Measurements from ENCODE around the gene MIEN1. TPM values are rescaled to one million over a fixed set of nuclear protein-coding genes. Genes with fewer than 3 reads are reported as not detected.
"Not testable (repeated sequence)": the region's sequence is repeated elsewhere in the genome, so short reads cannot be mapped to it uniquely, and the experiment has no call there.

The MIEN1 gene
- total RNA-seq, 5 donors from 2014 or later (not counting 1 experiment from before 2014, with no cell fraction given) = 30.8 to 36.9 (median 32.1) TPM

GRCh38 chr17:39714234-39714633 lies 16.1 kb downstream of the MIEN1 start:
- Mint-ChIP-seq H3K36me3 (no peaks in the 10 kb centered on the region), H3K4me1 (peaks cover 2 to 6% (median 5%) of the 10 kb centered on the region in 3 donors), H3K27me3 (no peaks in the 10 kb centered on the region), H3K27ac (no peak overlapping the region), H3K9me3 (no peaks in the 10 kb centered on the region), H3K4me3 (no peak overlapping the region)
- CTCF ChIA-PET = interaction anchor here in 1 of 2 donors (0.6 kb wide), 1 partner anchor 288 kb away, joined by 3 read pairs; no protein-coding TSS in a partner anchor
- no peak for DNase-seq
- H3K36me3 ChIP-seq (ENCODE audit: control insufficient read depth in 2 of 2, extremely low read depth in 1 of 2, insufficient read depth in 1 of 2, low read length in 1 of 2) = no peaks in the 10 kb centered on the region
- H3K4me1 ChIP-seq (ENCODE audit: control insufficient read depth in 1 of 2, extremely low read depth in 1 of 2, insufficient read depth in 2 of 2, low read length in 2 of 2) = peaks cover 0 to 9% of the 10 kb centered on the region in 2 experiments
- no peak overlapping the region for H3K4me3 ChIP-seq (ENCODE audit: control insufficient read depth in 1 of 2, extremely low read depth in 1 of 2, low read length in 1 of 2)
- no peaks in the 10 kb centered on the region for H3K27me3 ChIP-seq (replicated peaks in 1 of 2; ENCODE audit: control insufficient read depth in 2 of 2, extremely low read depth in 1 of 2, insufficient read depth in 2 of 2, low read length in 1 of 2)
- POLR2A ChIA-PET = interaction anchor here in 1 of 2 donors (0.6 kb wide), 1 partner anchor 11 kb away, joined by 3 read pairs; no protein-coding TSS in a partner anchor
- ATAC-seq (replicated peaks in 1 of 4) = no peak
- no peaks in the 10 kb centered on the region for H3K9me3 ChIP-seq
- WGBS (ENCODE audit: insufficient coverage) = 77% methylated on average over 3 of the region's 4 CpGs
- H3K27ac ChIP-seq (ENCODE audit: low read length) = no peak overlapping the region

GRCh38 chr17:39711851-39712250 lies 18.5 kb downstream of the MIEN1 start:
- Histone ChIP-seq H3K4me1 (ENCODE audit: control insufficient read depth in 1 of 2, extremely low read depth in 1 of 2, insufficient read depth in 2 of 2, low read length in 2 of 2) (peaks cover 6 to 33% of the 10 kb centered on the region in 2 experiments), H3K27me3 (replicated peaks in 1 of 2; ENCODE audit: control insufficient read depth in 2 of 2, extremely low read depth in 1 of 2, insufficient read depth in 2 of 2, low read length in 1 of 2) (no peaks in the 10 kb centered on the region), H3K4me3 (ENCODE audit: control insufficient read depth in 1 of 2, extremely low read depth in 1 of 2, low read length in 1 of 2) (no peak overlapping the region), H3K36me3 (ENCODE audit: control insufficient read depth in 2 of 2, extremely low read depth in 1 of 2, insufficient read depth in 1 of 2, low read length in 1 of 2) (no peaks in the 10 kb centered on the region), H3K27ac (ENCODE audit: low read length) (no peak overlapping the region), H3K9me3 (no peaks in the 10 kb centered on the region)
- no peak for ATAC-seq (replicated peaks in 1 of 4)
- no peak for DNase-seq
- Mint-ChIP-seq H3K9me3 (no peaks in the 10 kb centered on the region), H3K27me3 (no peaks in the 10 kb centered on the region), H3K4me3 (no peak overlapping the region), H3K4me1 (peaks cover 9 to 28% (median 16%) of the 10 kb centered on the region in 3 donors), H3K27ac (no peak overlapping the region), H3K36me3 (no peaks in the 10 kb centered on the region)
- ChIA-PET CTCF (no interaction called here), POLR2A (no interaction called here)
- WGBS (ENCODE audit: insufficient coverage) = 94% methylated on average over 7 of the region's 10 CpGs

DNA sequence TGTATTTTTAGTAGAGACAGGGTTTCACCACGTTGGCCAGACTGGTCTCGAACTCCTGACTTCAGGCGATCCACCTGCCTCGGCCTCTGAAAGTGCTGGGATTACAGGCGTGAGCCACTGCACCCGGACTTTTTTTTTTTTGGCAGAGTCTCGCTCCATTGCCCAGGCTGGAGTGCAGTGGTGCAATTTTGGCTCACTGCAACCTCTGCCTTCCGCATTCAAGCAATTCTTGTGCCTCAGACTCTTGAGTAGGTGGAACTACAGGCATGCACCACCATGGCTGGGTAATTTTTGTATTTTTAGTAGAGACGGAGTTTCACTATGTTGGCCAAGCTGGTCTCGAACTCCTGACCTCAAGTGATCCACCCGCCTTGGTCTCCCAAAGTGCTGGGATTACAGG lies 19.3 kb downstream of the MIEN1 start:
- peaks cover 16 to 34% (median 20%) of the 10 kb centered on the region in 3 donors for H3K4me1 Mint-ChIP-seq
- 93% methylated on average over 9 of the region's 11 CpGs for WGBS (ENCODE audit: insufficient coverage)
- H3K4me1 ChIP-seq (ENCODE audit: control insufficient read depth in 1 of 2, extremely low read depth in 1 of 2, insufficient read depth in 2 of 2, low read length in 2 of 2) = peaks cover 9 to 41% of the 10 kb centered on the region in 2 experiments
- H3K27me3 ChIP-seq (replicated peaks in 1 of 2; ENCODE audit: control insufficient read depth in 2 of 2, extremely low read depth in 1 of 2, insufficient read depth in 2 of 2, low read length in 1 of 2); DNase-seq; H3K27ac ChIP-seq (ENCODE audit: low read length); ATAC-seq (replicated peaks in 1 of 4); H3K27me3 Mint-ChIP-seq; H3K9me3 Mint-ChIP-seq; H3K27ac Mint-ChIP-seq; POLR2A ChIA-PET; H3K4me3 ChIP-seq (ENCODE audit: control insufficient read depth in 1 of 2, extremely low read depth in 1 of 2, low read length in 1 of 2); H3K4me3 Mint-ChIP-seq; H3K36me3 ChIP-seq (ENCODE audit: control insufficient read depth in 2 of 2, extremely low read depth in 1 of 2, insufficient read depth in 1 of 2, low read length in 1 of 2); H3K36me3 Mint-ChIP-seq; H3K9me3 ChIP-seq: not testable (repeated sequence)
- CTCF ChIA-PET = interaction anchor here in 1 of 2 donors (0.5 kb wide), 1 partner anchor 1027 kb away, joined by 3 read pairs; no protein-coding TSS in a partner anchor

- Histone ChIP-seq H3K9me3 (no peaks in the 10 kb centered on the region), H3K36me3 (ENCODE audit: control insufficient read depth in 2 of 2, extremely low read depth in 1 of 2, insufficient read depth in 1 of 2, low read length in 1 of 2) (no peaks in the 10 kb centered on the region), H3K27ac (ENCODE audit: low read length) (no peak overlapping the region), H3K27me3 (replicated peaks in 1 of 2; ENCODE audit: control insufficient read depth in 2 of 2, extremely low read depth in 1 of 2, insufficient read depth in 2 of 2, low read length in 1 of 2) (no peaks in the 10 kb centered on the region), H3K4me1 (ENCODE audit: control insufficient read depth in 1 of 2, extremely low read depth in 1 of 2, insufficient read depth in 2 of 2, low read length in 2 of 2) (peaks cover 9 to 46% of the 10 kb centered on the region in 2 experiments), H3K4me3 (ENCODE audit: control insufficient read depth in 1 of 2, extremely low read depth in 1 of 2, low read length in 1 of 2) (no peak overlapping the region)
- Mint-ChIP-seq H3K36me3 (no peaks in the 10 kb centered on the region), H3K27me3 (no peaks in the 10 kb centered on the region), H3K27ac (no peak overlapping the region), H3K9me3 (no peaks in the 10 kb centered on the region), H3K4me1 (peaks cover 16 to 34% (median 20%) of the 10 kb centered on the region in 3 donors), H3K4me3 (no peak overlapping the region)
- ATAC-seq (replicated peaks in 1 of 4) (no peak), DNase-seq (no peak)
- ChIA-PET CTCF (interaction anchor here in 1 of 2 donors (0.6 kb wide), 1 partner anchor 766 kb away, joined by 4 read pairs; no protein-coding TSS in a partner anchor), POLR2A (no interaction called here)
- 87% methylated on average over 15 of the region's 20 CpGs for WGBS (ENCODE audit: insufficient coverage)
Measured at GRCh38 chr17:39709998-39710964, 20.1 kb downstream of the MIEN1 start.

- Histone ChIP-seq H3K36me3 (ENCODE audit: control insufficient read depth in 2 of 2, extremely low read depth in 1 of 2, insufficient read depth in 1 of 2, low read length in 1 of 2) (no peaks in the 10 kb centered on the region), H3K4me1 (ENCODE audit: control insufficient read depth in 1 of 2, extremely low read depth in 1 of 2, insufficient read depth in 2 of 2, low read length in 2 of 2) (peaks cover 9 to 46% of the 10 kb centered on the region in 2 experiments), H3K4me3 (ENCODE audit: control insufficient read depth in 1 of 2, extremely low read depth in 1 of 2, low read length in 1 of 2) (no peak overlapping the region), H3K9me3 (no peaks in the 10 kb centered on the region), H3K27me3 (replicated peaks in 1 of 2; ENCODE audit: control insufficient read depth in 2 of 2, extremely low read depth in 1 of 2, insufficient read depth in 2 of 2, low read length in 1 of 2) (no peaks in the 10 kb centered on the region), H3K27ac (ENCODE audit: low read length) (no peak overlapping the region)
- no peak for ATAC-seq (replicated peaks in 1 of 4)
- Mint-ChIP-seq H3K9me3 (no peaks in the 10 kb centered on the region), H3K4me3 (peak overlapping the region in 1 of 3 donors; percentile 21), H3K27ac (peak overlapping the region in 1 of 2 donors; percentile 44), H3K4me1 (peaks cover 16 to 37% (median 20%) of the 10 kb centered on the region in 3 donors), H3K36me3 (no peaks in the 10 kb centered on the region), H3K27me3 (no peaks in the 10 kb centered on the region)
- POLR2A ChIA-PET = no interaction called here
- CTCF ChIA-PET = no interaction called here
- 84% methylated on average over 8 of the region's 14 CpGs for WGBS (ENCODE audit: insufficient coverage)
- DNase-seq = peak in 1 of 35 experiments; percentile 10
Measured at GRCh38 chr17:39709319-39709997, 20.9 kb downstream of the MIEN1 start.

- Histone ChIP-seq H3K4me3 (ENCODE audit: control insufficient read depth in 1 of 2, extremely low read depth in 1 of 2, low read length in 1 of 2) (no peak overlapping the region), H3K4me1 (ENCODE audit: control insufficient read depth in 1 of 2, extremely low read depth in 1 of 2, insufficient read depth in 2 of 2, low read length in 2 of 2) (peaks cover 9 to 46% of the 10 kb centered on the region in 2 experiments), H3K27me3 (replicated peaks in 1 of 2; ENCODE audit: control insufficient read depth in 2 of 2, extremely low read depth in 1 of 2, insufficient read depth in 2 of 2, low read length in 1 of 2) (peaks cover 0 to 7% of the 10 kb centered on the region in 2 experiments), H3K27ac (ENCODE audit: low read length) (no peak overlapping the region), H3K36me3 (ENCODE audit: control insufficient read depth in 2 of 2, extremely low read depth in 1 of 2, insufficient read depth in 1 of 2, low read length in 1 of 2) (peaks cover 0 to 2% of the 10 kb centered on the region in 2 donors), H3K9me3 (no peaks in the 10 kb centered on the region)
- peak in 3 of 35 experiments; percentile 10 to 32 (median 29) for DNase-seq
- Mint-ChIP-seq H3K27me3 (peaks cover 0 to 7% of the 10 kb centered on the region in 2 donors), H3K27ac (peak overlapping the region; percentile 36 to 41), H3K4me1 (peaks cover 16 to 37% (median 25%) of the 10 kb centered on the region in 3 donors), H3K4me3 (peak overlapping the region in 2 of 3 donors; percentile 8 to 75), H3K36me3 (no peaks in the 10 kb centered on the region), H3K9me3 (no peaks in the 10 kb centered on the region)
- 76% methylated on average over 6 of the region's 7 CpGs for WGBS (ENCODE audit: insufficient coverage)
- ChIA-PET CTCF (no interaction called here), POLR2A (no interaction called here)
- ATAC-seq (replicated peaks in 1 of 4) = peak; percentile 75 to 90 (median 82)
Measured at GRCh38 chr17:39706921-39707337, 23.4 kb downstream of the MIEN1 start.
